Cerebellar nuclear complex (tissue), 1 donor: ENCODE data around the gene RPH3AL.
"Not testable (repeated sequence)": the region's sequence is repeated elsewhere in the genome, so short reads cannot be mapped to it uniquely, and the experiment has no call there.

Experiments used
- DNase-seq, 2 experiments: peaks; one replicate each; lab custom pipeline; 2025; lab: John Stamatoyannopoulos, UW

Gene RPH3AL

GRCh38 chr17:238071-238963 is 114.3 kb downstream of the RPH3AL start:
- DNase-seq: no peak

- DNase-seq: no peak
Observed at GRCh38 chr17:237406-237955, 115.1 kb downstream of the RPH3AL start.

- no peak for DNase-seq
Observed at GRCh38 chr17:236641-237405, 115.8 kb downstream of the RPH3AL start.

- DNase-seq: no peak
Observed at GRCh38 chr17:235831-236640, 116.6 kb downstream of the RPH3AL start.

GRCh38 chr17:234994-235830 is 117.4 kb downstream of the RPH3AL start:
- not testable (repeated sequence) for DNase-seq

- DNase-seq: not testable (repeated sequence)
Observed at GRCh38 chr17:234163-234993, 118.2 kb downstream of the RPH3AL start.

GRCh38 chr17:233473-233941 is 119.1 kb downstream of the RPH3AL start:
- no peak for DNase-seq

GRCh38 chr17:231966-232807 is 120.4 kb downstream of the RPH3AL start:
- no peak for DNase-seq

- DNase-seq: no peak
Observed at GRCh38 chr17:231191-231965, 121.2 kb downstream of the RPH3AL start.

- no peak for DNase-seq
Observed at GRCh38 chr17:230395-230770, 122.2 kb downstream of the RPH3AL start.

- no peak for DNase-seq
Observed at GRCh38 chr17:229709-230394, 122.8 kb downstream of the RPH3AL start.

GRCh38 chr17:228951-229708 is 123.5 kb downstream of the RPH3AL start:
- no peak for DNase-seq

- no peak for DNase-seq
Observed at GRCh38 chr17:227946-228615, 124.5 kb downstream of the RPH3AL start.

GRCh38 chr17:227078-227945 is 125.3 kb downstream of the RPH3AL start:
- peak in 1 of 2 experiments; percentile 59 for DNase-seq
